Hypothalamus (tissue), 51 donors: Measurements from ENCODE around the gene BEAN1.

Experiments used
- DNase-seq, 51 donors: peaks; one replicate each; lab custom pipeline; 2025; lab: John Stamatoyannopoulos, UW

The BEAN1 gene

DNA sequence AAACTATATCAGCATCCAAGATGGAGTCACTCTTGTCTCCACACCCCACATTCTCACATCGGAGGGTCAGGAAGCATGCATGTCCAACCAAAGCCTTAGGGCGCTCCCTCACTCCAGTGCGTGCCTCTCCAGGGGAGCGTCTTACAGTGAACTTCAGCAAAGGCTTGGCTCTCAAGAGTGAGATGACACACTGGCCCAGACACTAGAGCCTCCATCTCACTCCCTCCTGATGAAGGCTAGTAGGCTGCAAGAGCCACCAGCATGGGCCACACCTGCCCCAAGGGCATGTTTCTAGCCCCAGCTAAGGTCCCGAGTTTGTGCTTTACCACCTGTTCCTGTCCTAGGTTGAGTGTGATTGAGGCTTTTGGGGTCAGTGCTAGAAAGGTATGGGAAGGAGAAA lies 40.5 kb downstream of the BEAN1 start:
- no peak for DNase-seq

DNA sequence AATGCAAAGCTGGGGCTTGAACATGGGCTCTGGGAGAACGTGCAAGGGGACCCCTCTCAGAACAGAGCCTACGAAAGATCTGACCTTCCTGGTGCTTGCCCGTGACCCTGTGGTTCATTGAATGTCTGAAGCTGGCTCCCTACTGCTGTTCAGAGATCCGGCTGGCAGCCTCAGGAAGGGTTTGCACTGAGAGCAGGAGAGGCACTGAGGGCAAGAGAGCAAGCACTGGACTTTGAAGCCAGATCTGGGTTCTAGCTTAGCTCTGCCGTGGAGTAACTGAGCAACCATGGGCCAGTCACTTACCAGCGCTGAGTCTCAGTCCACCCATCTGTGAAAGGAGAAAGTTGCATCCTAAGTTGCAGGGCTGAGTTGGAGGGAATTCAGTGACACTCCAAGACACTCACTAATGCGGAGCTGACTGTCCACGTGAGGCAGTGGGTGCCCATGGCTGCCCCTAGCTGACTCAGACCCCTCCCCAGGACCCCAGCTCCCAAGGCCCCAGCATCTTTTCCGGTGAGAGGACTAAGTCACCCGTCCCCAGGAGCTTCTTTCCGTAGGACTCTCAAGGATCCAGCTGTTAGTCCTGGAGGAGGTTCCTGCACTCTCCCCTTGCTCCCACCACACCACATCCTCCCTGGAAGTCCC lies 41.3 kb downstream of the BEAN1 start:
- no peak for DNase-seq

DNA sequence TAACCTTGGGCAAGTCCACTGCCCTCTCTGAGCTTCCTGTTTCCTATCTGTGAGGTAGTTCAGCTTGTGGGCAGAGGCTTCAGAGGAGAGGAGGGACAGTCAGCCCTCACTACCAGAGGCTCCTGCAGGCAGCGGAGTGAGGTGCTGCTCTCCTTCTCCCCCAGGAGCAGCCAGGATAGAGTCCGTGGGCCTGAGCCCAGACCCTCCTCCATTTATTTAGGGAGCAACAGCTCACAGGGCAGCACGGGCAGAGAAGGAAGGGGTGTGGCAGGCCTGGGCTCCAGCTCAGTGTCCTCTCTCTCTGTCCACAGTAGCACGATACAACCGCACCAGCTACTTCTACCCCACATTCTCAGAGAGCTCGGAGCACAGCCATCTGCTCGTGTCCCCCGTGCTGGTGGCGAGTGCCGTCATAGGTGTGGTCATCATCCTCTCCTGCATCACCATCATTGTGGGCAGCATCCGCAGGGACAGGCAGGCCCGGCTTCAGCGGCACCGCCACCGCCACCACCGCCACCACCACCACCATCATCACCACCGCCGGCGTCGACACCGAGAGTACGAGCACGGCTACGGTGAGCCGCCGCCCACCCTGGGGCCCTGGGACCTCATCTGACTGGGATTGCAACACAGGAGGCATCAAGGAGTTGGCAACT lies 42.3 kb downstream of the BEAN1 start:
- no peak for DNase-seq

GRCh38 chr16:66469947-66470546 lies 43.0 kb downstream of the BEAN1 start:
- no peak for DNase-seq

GRCh38 chr16:66470556-66470955 lies 43.5 kb downstream of the BEAN1 start:
- DNase-seq: no peak

- DNase-seq: no peak
These were observed 44.2 kb downstream of the BEAN1 start for GRCh38 chr16:66471264-66471663.

DNA sequence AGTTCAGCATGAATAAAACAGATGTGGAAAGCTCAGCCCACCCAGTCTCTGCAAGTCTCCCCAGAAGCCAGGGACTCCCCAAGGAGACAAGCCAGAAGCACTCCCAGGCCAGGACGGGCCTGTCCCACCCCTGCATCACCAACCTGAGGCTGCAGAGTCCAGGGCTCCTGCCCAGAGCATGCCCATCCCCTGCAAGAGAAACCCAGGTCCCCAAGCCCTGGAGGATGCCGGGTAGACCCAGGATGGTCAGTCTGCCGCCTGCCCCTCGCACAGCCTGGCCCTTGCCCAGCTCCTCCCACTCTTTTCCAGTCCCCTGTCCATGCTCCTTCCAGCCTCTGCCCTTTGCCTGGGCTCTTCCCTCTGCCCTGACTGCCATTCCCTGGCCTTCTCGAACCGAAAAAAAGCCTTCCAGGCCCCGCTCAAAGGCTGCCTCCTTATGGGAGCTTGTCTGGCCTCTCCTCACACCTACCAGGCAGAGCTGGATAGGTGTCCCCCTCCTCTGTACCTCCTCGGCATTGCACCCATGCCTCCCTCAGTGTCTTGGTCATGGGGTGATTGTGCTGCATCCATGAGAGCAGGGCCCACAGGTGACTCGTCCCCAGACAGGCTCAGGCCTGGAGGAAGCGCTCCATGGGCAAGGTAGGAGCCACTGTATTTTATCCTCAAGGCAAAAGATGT lies 44.8 kb downstream of the BEAN1 start:
- DNase-seq: no peak

- DNase-seq: no peak
These were observed 46.0 kb downstream of the BEAN1 start for GRCh38 chr16:66473051-66473571.

GRCh38 chr16:66473654-66474519 lies 46.8 kb downstream of the BEAN1 start:
- DNase-seq: no peak

DNA sequence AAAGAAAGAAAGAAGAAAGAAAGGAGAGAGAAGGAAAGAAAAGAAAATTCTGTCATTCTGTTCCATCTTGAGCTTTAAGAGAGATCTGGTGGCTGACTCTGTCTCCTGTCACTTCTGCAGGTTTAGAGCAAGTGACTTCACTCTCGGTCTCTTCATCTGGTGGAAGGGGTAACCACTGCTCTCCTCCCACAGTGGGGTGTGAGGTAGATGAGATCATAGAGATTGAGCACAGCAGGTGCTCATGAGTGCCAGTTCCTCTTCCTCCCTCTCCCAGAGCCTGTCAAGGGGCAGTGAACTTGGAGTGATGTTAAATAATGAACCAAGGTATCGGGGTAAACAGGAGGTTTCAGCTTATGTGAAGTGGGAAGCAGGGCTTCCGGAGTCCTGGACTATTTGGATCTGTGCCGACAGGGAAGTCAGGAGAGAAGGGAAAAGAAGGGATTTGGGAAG lies 47.7 kb downstream of the BEAN1 start:
- DNase-seq: no peak

DNA sequence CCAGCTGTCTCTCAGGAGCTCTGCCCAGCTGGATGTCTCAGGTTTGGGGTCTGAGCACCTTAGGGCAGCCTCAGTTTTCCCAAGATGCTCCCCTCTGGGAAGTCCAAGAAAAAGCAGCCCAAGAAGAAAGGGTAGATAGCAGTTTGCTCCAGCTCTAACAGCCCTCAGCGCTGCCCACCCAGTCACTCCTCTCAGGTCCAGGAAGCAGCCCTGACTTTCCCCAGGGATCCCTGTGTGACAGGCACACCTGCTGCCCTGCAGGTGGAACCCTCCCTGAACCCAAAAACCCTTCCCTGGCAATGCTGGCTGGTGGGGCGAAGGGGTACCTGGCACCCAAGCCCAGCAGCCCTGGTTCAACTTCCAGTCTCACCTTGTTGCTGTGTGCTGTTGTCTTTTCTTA lies 48.1 kb downstream of the BEAN1 start:
- no peak for DNase-seq

GRCh38 chr16:66476328-66477027 lies 49.4 kb downstream of the BEAN1 start:
- no peak for DNase-seq

DNA sequence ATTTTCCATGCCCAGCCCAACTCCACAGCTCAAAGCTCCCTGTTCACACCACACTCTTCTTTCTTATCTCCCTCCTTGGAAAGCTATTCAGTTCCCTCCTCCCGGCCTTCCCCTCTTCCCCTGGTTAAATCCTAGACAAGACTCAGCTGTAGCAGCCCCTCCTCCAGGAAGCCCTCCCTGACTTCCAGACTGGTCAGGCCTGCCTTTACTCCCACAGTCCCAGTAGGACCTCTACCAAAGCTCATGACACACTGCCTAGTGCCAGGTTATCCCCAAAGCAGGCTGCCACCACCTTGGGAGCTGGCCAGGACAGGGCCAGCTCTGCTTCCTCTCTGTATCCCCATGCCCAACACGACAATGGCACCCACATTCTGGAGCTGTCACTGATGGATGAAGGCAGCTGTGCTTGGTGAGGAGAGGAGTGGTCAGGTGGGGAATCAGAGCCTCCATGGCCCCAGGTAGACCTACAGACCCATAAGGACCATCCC lies 50.0 kb downstream of the BEAN1 start:
- DNase-seq: no peak

DNA sequence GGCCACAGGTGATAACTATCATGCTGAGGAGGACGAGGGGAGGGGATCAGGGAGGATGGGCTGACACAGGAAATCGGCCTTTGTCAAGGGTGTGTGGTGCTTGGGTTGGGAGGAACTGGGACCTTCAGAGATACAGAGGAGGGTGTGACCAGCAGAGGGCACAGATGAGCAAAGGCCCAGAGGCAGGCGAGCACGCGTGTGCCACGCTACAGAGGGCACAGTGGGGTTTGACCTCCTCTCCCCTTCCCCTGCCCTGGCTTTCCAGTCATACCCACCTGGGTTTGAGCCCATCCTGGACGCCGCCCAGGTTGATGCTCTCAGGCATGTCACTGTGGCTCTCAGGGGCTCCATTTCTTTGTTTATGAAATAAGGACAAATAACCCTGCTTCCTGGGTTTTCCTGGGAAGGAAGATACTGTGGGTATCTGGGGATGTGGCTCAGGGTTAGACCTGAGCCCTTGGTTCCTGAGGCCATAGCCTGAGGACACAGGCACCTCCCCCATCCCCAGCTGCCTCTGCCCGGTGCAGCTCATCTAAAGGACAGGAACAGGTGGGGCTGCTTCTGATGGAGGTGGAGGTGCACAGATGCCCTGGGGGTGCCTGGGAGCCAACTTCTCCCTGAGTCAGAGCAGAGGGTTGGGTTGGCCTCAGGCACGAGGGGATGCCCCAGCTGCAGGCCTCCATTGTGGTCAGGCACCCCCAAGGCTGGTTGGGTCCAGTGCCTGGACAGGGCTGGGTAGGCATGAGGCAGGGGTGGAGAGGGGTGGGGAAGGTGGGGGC lies 51.8 kb downstream of the BEAN1 start:
- DNase-seq: peak in 36 of 51 donors; percentile 8 to 74 (median 36)

DNA sequence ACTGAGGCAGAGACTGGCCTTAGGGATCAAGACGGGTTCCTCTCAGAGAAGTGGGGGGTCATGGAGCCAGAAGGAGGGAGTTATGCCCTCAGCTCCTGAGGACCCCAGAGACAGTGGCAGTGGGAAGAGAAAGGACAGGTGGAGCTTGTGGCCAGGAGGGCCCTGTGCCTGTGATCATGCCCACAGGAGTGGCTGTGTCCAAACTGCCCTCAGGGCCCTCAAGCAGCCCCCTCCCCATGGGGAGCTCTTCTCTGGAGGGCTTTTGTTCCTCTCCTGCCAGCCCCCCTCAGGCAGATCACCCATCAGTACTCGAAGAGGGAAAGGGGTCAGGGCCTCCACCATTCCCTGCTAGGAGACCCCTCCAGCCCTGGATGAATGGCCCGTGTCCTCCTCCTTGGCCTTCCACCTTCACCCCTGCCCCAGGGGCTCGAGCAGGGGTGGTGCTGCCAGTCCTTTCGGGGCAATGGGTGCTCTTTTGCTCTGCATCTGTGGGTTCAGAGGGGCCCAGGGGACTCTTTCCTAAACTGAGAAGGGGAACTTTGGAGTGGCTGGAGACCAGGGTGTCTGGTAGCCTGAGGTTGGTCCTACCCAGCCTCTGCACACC lies 52.7 kb downstream of the BEAN1 start:
- DNase-seq: no peak

- DNase-seq: no peak
These were observed 53.4 kb downstream of the BEAN1 start for GRCh38 chr16:66480265-66481080.
